ENCODE data around the gene C1orf21. TPM values are rescaled to one million over a fixed set of nuclear protein-coding genes. Genes with fewer than 3 reads are reported as not detected.

The C1orf21 gene
- total and polyA plus RNA-seq, 7 experiments from 2014 or later = 0.46 to 8.5 (median 1.7) TPM; not detected in 2

GRCh38 chr1:184424945-184425344 lies 38.1 kb downstream of the C1orf21 start:
- no peak overlapping the region for H3K27ac ChIP-seq (ENCODE audit: low read depth, low read length)

GRCh38 chr1:184425449-184426277 lies 38.8 kb downstream of the C1orf21 start:
- Histone ChIP-seq H3K9me3 (ENCODE audit: control insufficient read depth in 2 of 3, low read length in 3 of 3) (no peaks in the 10 kb centered on the region), H3K27me3 (ENCODE audit: control insufficient read depth in 2 of 2, insufficient read depth in 2 of 2, low read length in 2 of 2) (no peaks in the 10 kb centered on the region), H3K36me3 (ENCODE audit: control insufficient read depth in 2 of 3, insufficient read depth in 3 of 3, low read length in 3 of 3) (no peaks in the 10 kb centered on the region), H3K4me1 (ENCODE audit: control insufficient read depth in 2 of 2, insufficient read depth in 2 of 2, low read length in 2 of 2) (no peaks in the 10 kb centered on the region), H3K27ac (ENCODE audit: low read depth, low read length) (no peak overlapping the region), H3K4me3 (ENCODE audit: low read length) (no peak overlapping the region)
- peaks cover 0 to 31% (median 12%) of the 10 kb centered on the region in 5 donors for H3K27me3 Mint-ChIP-seq
- no peaks in the 10 kb centered on the region for H3K36me3 Mint-ChIP-seq
- DNase-seq = no peak
- ChIA-PET POLR2A (no interaction called here), CTCF (no interaction called here)
- ATAC-seq = no peak
- intact Hi-C loops (cut with micrococcal nuclease) = no loop called here
- H3K27ac Mint-ChIP-seq = no peak overlapping the region
- H3K9me3 Mint-ChIP-seq = peaks cover 0 to 4% (median 0%) of the 10 kb centered on the region in 11 donors
- no peak overlapping the region for H3K4me3 Mint-ChIP-seq
- peaks cover 0 to 3% (median 0%) of the 10 kb centered on the region in 7 donors for H3K4me1 Mint-ChIP-seq

More at GRCh38 chr1:184424945-184425344, 38.1 kb downstream of the C1orf21 start:
- ChIA-PET POLR2A (no interaction called here), CTCF (no interaction called here)
- ATAC-seq (no peak), DNase-seq (no peak)
- Histone ChIP-seq H3K4me1 (ENCODE audit: control insufficient read depth in 2 of 2, insufficient read depth in 2 of 2, low read length in 2 of 2) (no peaks in the 10 kb centered on the region), H3K27me3 (ENCODE audit: control insufficient read depth in 2 of 2, insufficient read depth in 2 of 2, low read length in 2 of 2) (no peaks in the 10 kb centered on the region), H3K9me3 (ENCODE audit: control insufficient read depth in 2 of 3, low read length in 3 of 3) (no peaks in the 10 kb centered on the region), H3K4me3 (ENCODE audit: low read length) (no peak overlapping the region), H3K36me3 (ENCODE audit: control insufficient read depth in 2 of 3, insufficient read depth in 3 of 3, low read length in 3 of 3) (no peaks in the 10 kb centered on the region)
- no peak overlapping the region for H3K27ac Mint-ChIP-seq
- intact Hi-C loops (cut with micrococcal nuclease) = no loop called here
- no peak overlapping the region for H3K4me3 Mint-ChIP-seq
- peaks cover 0 to 4% (median 0%) of the 10 kb centered on the region in 11 donors for H3K9me3 Mint-ChIP-seq
- no peaks in the 10 kb centered on the region for H3K36me3 Mint-ChIP-seq
- peaks cover 0 to 31% (median 12%) of the 10 kb centered on the region in 5 donors for H3K27me3 Mint-ChIP-seq
- H3K4me1 Mint-ChIP-seq = peaks cover 0 to 3% (median 0%) of the 10 kb centered on the region in 7 donors

- Histone ChIP-seq H3K4me1 (ENCODE audit: control insufficient read depth in 2 of 2, insufficient read depth in 2 of 2, low read length in 2 of 2) (no peaks in the 10 kb centered on the region), H3K9me3 (ENCODE audit: control insufficient read depth in 2 of 3, low read length in 3 of 3) (no peaks in the 10 kb centered on the region), H3K36me3 (ENCODE audit: control insufficient read depth in 2 of 3, insufficient read depth in 3 of 3, low read length in 3 of 3) (no peaks in the 10 kb centered on the region), H3K27ac (ENCODE audit: low read depth, low read length) (no peak overlapping the region), H3K4me3 (ENCODE audit: low read length) (no peak overlapping the region), H3K27me3 (ENCODE audit: control insufficient read depth in 2 of 2, insufficient read depth in 2 of 2, low read length in 2 of 2) (no peaks in the 10 kb centered on the region)
- H3K4me1 Mint-ChIP-seq = no peaks in the 10 kb centered on the region
- H3K27ac Mint-ChIP-seq = no peak overlapping the region
- peaks cover 0 to 4% (median 0%) of the 10 kb centered on the region in 11 donors for H3K9me3 Mint-ChIP-seq
- no peak overlapping the region for H3K4me3 Mint-ChIP-seq
- ChIA-PET CTCF (no interaction called here), POLR2A (no interaction called here)
- H3K27me3 Mint-ChIP-seq = peaks cover under 1 to 27% (median 12%) of the 10 kb centered on the region in 5 donors
- no peak for DNase-seq
- H3K36me3 Mint-ChIP-seq = no peaks in the 10 kb centered on the region
- ATAC-seq = no peak
- intact Hi-C loops (cut with micrococcal nuclease) = no loop called here
These were observed 39.4 kb downstream of the C1orf21 start for GRCh38 chr1:184426278-184426674.

GRCh38 chr1:184427722-184428121 lies 40.9 kb downstream of the C1orf21 start:
- ATAC-seq = no peak
- ChIA-PET POLR2A (no interaction called here), CTCF (no interaction called here)
- Histone ChIP-seq H3K27me3 (ENCODE audit: control insufficient read depth in 2 of 2, insufficient read depth in 2 of 2, low read length in 2 of 2) (no peaks in the 10 kb centered on the region), H3K36me3 (ENCODE audit: control insufficient read depth in 2 of 3, insufficient read depth in 3 of 3, low read length in 3 of 3) (no peaks in the 10 kb centered on the region), H3K9me3 (ENCODE audit: control insufficient read depth in 2 of 3, low read length in 3 of 3) (no peaks in the 10 kb centered on the region), H3K4me1 (ENCODE audit: control insufficient read depth in 2 of 2, insufficient read depth in 2 of 2, low read length in 2 of 2) (no peaks in the 10 kb centered on the region), H3K4me3 (ENCODE audit: low read length) (no peak overlapping the region), H3K27ac (ENCODE audit: low read depth, low read length) (no peak overlapping the region)
- Mint-ChIP-seq H3K4me1 (no peaks in the 10 kb centered on the region), H3K27me3 (peaks cover 2 to 27% (median 12%) of the 10 kb centered on the region in 5 donors), H3K36me3 (no peaks in the 10 kb centered on the region), H3K27ac (no peak overlapping the region), H3K9me3 (peaks cover 0 to 4% (median 0%) of the 10 kb centered on the region in 11 donors), H3K4me3 (no peak overlapping the region)
- DNase-seq = no peak
- intact Hi-C loops (cut with micrococcal nuclease) = no loop called here

GRCh38 chr1:184428604-184429003 lies 41.8 kb downstream of the C1orf21 start:
- no peak overlapping the region for H3K27ac Mint-ChIP-seq
- peaks cover 2 to 24% (median 12%) of the 10 kb centered on the region in 5 donors for H3K27me3 Mint-ChIP-seq
- intact Hi-C loops (cut with micrococcal nuclease) = no loop called here

GRCh38 chr1:184429335-184429734 lies 42.5 kb downstream of the C1orf21 start:
- intact Hi-C loops (cut with micrococcal nuclease) = no loop called here
- no peaks in the 10 kb centered on the region for H3K27me3 ChIP-seq (ENCODE audit: control insufficient read depth in 2 of 2, insufficient read depth in 2 of 2, low read length in 2 of 2)
- Mint-ChIP-seq H3K27ac (no peak overlapping the region), H3K4me1 (peaks cover 0 to 2% (median 0%) of the 10 kb centered on the region in 7 donors), H3K27me3 (peaks cover 2 to 17% (median 12%) of the 10 kb centered on the region in 5 donors), H3K36me3 (no peaks in the 10 kb centered on the region), H3K4me3 (no peak overlapping the region), H3K9me3 (peaks cover 0 to 4% (median 2%) of the 10 kb centered on the region in 11 donors)
- H3K4me1 ChIP-seq (ENCODE audit: control insufficient read depth in 2 of 2, insufficient read depth in 2 of 2, low read length in 2 of 2) = no peaks in the 10 kb centered on the region
- H3K27ac ChIP-seq (ENCODE audit: low read depth, low read length) = no peak overlapping the region
- POLR2A ChIA-PET = no interaction called here
- no peaks in the 10 kb centered on the region for H3K9me3 ChIP-seq (ENCODE audit: control insufficient read depth in 2 of 3, low read length in 3 of 3)
- no peaks in the 10 kb centered on the region for H3K36me3 ChIP-seq (ENCODE audit: control insufficient read depth in 2 of 3, insufficient read depth in 3 of 3, low read length in 3 of 3)
- DNase-seq = no peak
- no peak overlapping the region for H3K4me3 ChIP-seq (ENCODE audit: low read length)
- CTCF ChIA-PET = no interaction called here
- no peak for ATAC-seq

More at GRCh38 chr1:184428604-184429003, 41.8 kb downstream of the C1orf21 start:
- Mint-ChIP-seq H3K4me3 (no peak overlapping the region), H3K36me3 (no peaks in the 10 kb centered on the region), H3K9me3 (peaks cover 0 to 4% (median 2%) of the 10 kb centered on the region in 11 donors), H3K4me1 (no peaks in the 10 kb centered on the region)
- no peak overlapping the region for H3K4me3 ChIP-seq (ENCODE audit: low read length)
- no peaks in the 10 kb centered on the region for H3K36me3 ChIP-seq (ENCODE audit: control insufficient read depth in 2 of 3, insufficient read depth in 3 of 3, low read length in 3 of 3)
- no peaks in the 10 kb centered on the region for H3K9me3 ChIP-seq (ENCODE audit: control insufficient read depth in 2 of 3, low read length in 3 of 3)
- no peak overlapping the region for H3K27ac ChIP-seq (ENCODE audit: low read depth, low read length)
- no peaks in the 10 kb centered on the region for H3K4me1 ChIP-seq (ENCODE audit: control insufficient read depth in 2 of 2, insufficient read depth in 2 of 2, low read length in 2 of 2)
- POLR2A ChIA-PET = no interaction called here
- no peak for DNase-seq
- no peaks in the 10 kb centered on the region for H3K27me3 ChIP-seq (ENCODE audit: control insufficient read depth in 2 of 2, insufficient read depth in 2 of 2, low read length in 2 of 2)
- no peak for ATAC-seq
- CTCF ChIA-PET = no interaction called here
